Ectodermal cell (in vitro differentiated cells): ENCODE data around the gene HS3ST5.

Source experiments
- H3K27ac ChIP-seq: 2 replicates; pipeline ENCODE4 v1.7.0; 2013; ENCODE audit warnings: mild to moderate bottlenecking, low read depth, low read length; ENCODE audit not compliant: insufficient read depth, poor library complexity, severe bottlenecking
- H3K27me3 ChIP-seq: 2 replicates; pipeline ENCODE4 v1.7.0; 2013; ENCODE audit warnings: mild to moderate bottlenecking, low read length; ENCODE audit not compliant: insufficient read depth, control insufficient read depth, poor library complexity, severe bottlenecking
- H3K36me3 ChIP-seq: one replicate; pipeline ENCODE4 v1.7.0; 2013; ENCODE audit warnings: low read length; ENCODE audit not compliant: control insufficient read depth, insufficient read depth
- H3K4me1 ChIP-seq: one replicate; pipeline ENCODE4 v1.7.0; 2013; ENCODE audit warnings: low read length; ENCODE audit not compliant: control insufficient read depth, insufficient read depth
- H3K4me3 ChIP-seq: 2 replicates; pipeline ENCODE4 v1.7.0; 2013; ENCODE audit warnings: low read depth, low read length, control low read depth; ENCODE audit not compliant: insufficient read depth
- H3K9me3 ChIP-seq: 2 replicates; pipeline ENCODE4 v1.7.0; 2013; ENCODE audit warnings: mild to moderate bottlenecking, low read length, moderate library complexity; ENCODE audit not compliant: control insufficient read depth
- WGBS, 2 experiments: methylation state at CpG; one replicate each; pipeline ENCODE4 v1.1.7; 2013; ENCODE audit warnings: missing lambda C conversion rate in 2 of 2; 5-methylcytosine and 5-hydroxymethylcytosine counted together

HS3ST5 gene

DNA sequence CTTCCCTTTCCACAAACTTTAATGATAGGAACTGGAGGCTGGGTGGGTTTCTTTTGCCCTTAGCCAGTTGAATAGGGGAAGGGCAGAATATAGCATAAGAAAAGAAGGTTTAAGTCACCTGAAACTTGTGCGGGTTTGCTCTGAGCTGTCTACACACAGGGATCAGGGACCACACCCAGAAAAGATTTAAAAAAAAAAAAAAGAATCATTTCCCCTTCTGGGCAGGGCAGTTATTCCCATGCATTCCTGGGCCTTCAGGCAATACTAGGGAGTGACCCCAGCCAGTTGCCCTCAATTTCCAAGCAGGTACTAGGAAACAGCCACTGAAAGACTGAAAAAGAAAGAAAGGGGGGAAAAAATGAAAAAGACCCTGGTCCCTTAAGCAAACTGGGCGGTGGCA, 332.3 kb downstream of the HS3ST5 start:
- no peaks in the 10 kb centered on the region for H3K27me3 ChIP-seq
- 81 to 89% methylated on average over 2 of the region's 2 CpGs for WGBS, 2 experiments
- H3K4me1 ChIP-seq = no peaks in the 10 kb centered on the region
- no peaks in the 10 kb centered on the region for H3K36me3 ChIP-seq
- no peak overlapping the region for H3K27ac ChIP-seq
- H3K4me3 ChIP-seq = no peak overlapping the region
- H3K9me3 ChIP-seq = no peaks in the 10 kb centered on the region

GRCh38 chr6:114009192-114009591, 333.6 kb downstream of the HS3ST5 start:
- WGBS, 2 experiments = 17 to 43% methylated on average over 2 of the region's 2 CpGs
- no peak overlapping the region for H3K4me3 ChIP-seq
- H3K9me3 ChIP-seq = no peaks in the 10 kb centered on the region
- no peaks in the 10 kb centered on the region for H3K36me3 ChIP-seq
- no peaks in the 10 kb centered on the region for H3K27me3 ChIP-seq
- no peak overlapping the region for H3K27ac ChIP-seq
- H3K4me1 ChIP-seq = no peaks in the 10 kb centered on the region

- Histone ChIP-seq H3K9me3 (no peaks in the 10 kb centered on the region), H3K27me3 (no peaks in the 10 kb centered on the region), H3K36me3 (no peaks in the 10 kb centered on the region), H3K4me1 (no peaks in the 10 kb centered on the region), H3K4me3 (no peak overlapping the region), H3K27ac (no peak overlapping the region)
- 89 to 93% methylated on average over 1 to 4 of the region's 4 CpGs for WGBS, 2 experiments
These were observed 334.5 kb downstream of the HS3ST5 start for GRCh38 chr6:114008331-114008730.

DNA sequence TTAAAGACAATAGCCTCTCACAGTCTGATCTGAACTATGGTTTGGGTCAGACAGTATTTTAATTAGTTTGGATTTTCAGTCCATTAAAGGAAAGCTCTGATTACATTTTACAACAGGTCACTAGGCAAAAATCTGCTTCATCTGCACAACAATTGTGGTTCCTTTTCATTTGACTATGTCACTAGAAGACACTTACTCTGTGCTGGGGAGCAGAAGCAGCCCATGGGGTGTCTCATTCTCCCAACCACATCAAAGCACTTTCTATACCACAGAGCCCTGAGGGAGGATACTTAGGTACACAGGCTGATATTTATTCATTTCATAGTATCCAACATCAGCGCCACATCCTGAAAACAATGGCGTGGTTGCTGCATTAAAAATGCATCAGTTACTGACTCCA, 335.3 kb downstream of the HS3ST5 start:
- Histone ChIP-seq H3K4me1 (no peaks in the 10 kb centered on the region), H3K27me3 (no peaks in the 10 kb centered on the region), H3K4me3 (no peak overlapping the region), H3K36me3 (no peaks in the 10 kb centered on the region), H3K27ac (no peak overlapping the region), H3K9me3 (no peaks in the 10 kb centered on the region)
- 80 to 82% methylated on average over 2 of the region's 2 CpGs for WGBS, 2 experiments
